NCI-H1417 treated with DMSO at 0.1 percent for 48 hours (cell line): ENCODE measurements around the gene HOMER1.

ENCODE experiments used
- DNase-seq: peaks from one replicate; lab custom pipeline; 2025; lab: John Stamatoyannopoulos, UW

HOMER1 gene

DNA sequence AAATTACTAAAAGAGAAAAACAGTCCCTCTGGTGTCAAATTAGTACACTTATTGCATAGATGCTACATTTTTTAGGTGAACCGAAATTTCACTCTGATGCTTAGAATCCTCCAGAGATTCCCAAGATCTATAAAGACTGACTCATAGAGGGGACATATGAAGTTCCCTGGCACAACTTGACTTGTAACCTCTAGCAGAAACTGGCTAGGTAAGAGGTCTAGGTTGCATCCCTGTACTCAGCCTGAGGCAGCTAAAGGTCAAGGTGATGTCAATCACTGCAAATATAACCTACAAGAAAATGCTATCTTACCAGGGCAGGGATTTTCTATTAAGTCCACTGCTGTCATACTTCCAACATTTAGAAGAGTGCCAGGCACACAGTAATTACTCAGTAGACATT lies 24.2 kb downstream of the HOMER1 start:
- no peak for DNase-seq

DNA sequence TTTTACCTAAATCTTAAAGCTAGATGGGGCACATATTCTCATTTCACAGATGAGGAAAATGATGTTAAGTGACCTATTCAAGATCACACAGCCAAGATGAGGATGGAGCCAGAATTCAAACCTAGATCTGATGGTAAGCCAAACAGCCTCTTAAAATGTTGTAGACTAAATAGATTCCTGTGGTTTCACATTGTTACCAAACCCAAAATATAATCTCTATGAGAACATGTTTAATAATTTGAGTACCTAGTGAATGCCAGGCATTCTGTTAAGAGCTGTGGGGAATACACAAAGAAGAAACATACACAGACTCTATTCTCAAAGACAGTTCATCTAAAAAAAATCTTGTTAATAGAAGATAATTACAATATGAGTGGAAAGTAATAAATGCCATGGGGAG lies 25.2 kb downstream of the HOMER1 start:
- DNase-seq, result no peak

DNA sequence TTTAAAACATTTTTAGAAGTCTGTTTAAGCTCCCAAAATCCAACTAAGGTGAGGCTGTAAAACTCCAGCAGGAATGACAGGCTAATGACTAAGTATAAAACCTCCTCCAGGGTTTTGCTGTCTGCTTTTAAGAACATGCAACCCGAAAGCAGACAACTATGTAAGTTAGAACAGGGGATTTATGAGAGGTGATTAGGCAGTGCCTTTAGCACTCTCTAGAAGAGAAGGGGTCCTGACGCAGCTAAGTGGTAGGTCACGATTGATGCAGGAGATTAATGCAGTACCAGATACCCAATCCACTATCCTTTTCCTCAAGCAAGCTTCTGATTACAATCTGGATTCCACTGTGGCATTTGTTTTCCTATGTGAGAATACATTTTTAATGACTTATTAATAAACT lies 25.9 kb downstream of the HOMER1 start:
- no peak for DNase-seq

DNA sequence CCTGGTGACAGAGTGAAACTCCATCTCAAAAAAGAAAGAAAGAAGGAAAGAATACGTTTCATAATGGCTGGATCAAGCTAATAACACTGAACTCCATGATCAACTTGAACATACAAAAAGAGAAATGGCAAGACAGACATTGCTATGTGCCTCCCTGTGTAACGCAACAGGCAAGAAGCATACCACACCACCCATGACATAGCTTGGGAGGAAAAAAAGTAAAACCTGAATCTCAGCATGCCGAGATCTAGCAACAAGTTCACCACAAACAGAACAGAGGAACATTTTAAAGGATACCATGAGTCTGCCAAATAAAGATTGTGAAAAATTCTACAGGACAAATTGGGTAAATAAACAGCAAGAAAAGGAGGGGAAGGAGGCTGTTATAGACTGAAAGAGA lies 26.7 kb downstream of the HOMER1 start:
- DNase-seq, result no peak

DNA sequence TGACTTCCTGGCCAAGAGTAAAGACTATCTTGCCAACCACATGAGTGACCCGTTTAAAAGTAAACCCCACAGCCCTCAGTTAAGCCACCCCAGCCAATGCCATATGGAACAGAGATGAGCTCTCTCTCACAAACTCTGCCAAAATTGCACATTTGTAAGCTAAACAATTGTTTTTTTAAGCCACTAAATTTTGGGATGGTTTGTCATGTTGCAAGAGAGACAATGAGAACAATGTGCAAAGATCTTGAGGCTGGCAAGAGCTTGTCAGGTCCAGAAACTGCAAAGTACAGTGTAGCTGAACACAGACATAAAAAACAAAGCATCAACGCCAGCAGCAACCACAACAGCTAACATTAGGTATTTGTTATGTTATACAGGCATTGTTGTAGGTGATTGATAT lies 27.8 kb downstream of the HOMER1 start:
- DNase-seq, result no peak

DNA sequence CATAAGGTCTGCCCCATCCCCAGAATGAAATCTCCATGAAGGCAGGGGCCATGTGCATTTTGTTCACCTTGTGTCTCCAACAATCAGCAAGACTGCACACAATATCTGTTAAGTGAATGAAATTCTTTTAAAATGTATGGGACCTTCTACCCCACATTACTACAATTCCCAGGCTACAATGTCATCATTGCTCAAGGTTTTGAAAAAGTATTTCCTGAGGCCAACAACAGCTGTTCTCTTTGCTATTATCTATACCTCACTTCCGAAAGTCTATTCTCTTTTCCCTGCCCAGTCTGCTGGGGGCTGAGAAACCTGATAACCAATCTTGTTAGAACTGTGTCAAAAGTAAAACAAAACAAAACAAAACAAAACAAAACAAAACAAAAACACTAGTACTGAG lies 29.2 kb downstream of the HOMER1 start:
- DNase-seq, result no peak

DNA sequence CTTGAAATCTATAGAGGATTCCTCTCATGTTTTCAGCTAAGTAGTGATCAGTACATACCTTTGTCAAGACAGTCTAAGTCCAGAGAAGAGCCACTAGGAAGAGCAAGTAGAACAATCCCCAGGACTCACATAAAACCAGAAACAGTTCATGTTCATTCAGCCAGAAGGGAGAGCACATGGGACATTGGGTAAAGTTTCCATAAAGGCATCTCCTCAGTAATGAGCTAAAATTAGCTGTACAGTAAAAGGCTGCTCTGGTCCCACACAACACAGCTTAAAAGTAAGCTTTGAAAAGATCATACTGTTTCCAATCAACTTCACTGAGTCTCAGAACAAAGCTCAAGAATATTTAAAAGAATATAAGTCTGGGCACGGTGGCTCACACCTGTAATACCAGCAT lies 32.4 kb downstream of the HOMER1 start:
- no peak for DNase-seq

DNA sequence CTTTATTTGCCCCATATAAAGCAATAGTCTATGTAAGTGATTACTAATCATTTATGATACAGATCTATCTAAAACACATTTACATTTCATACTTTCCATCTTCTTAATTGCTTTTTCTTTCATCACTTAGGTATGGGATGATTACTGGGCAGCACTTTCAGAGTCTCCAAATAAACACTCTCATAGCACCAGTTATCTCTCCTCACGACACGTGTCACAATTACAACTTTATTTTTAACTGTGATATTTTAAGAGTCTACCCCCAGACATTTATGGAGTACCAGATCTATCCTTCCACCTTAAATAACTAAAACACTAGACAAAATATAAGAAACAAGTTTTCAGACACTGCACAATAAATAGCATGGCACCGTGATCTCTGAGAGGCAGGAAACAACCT lies 32.9 kb downstream of the HOMER1 start:
- no peak for DNase-seq

DNA sequence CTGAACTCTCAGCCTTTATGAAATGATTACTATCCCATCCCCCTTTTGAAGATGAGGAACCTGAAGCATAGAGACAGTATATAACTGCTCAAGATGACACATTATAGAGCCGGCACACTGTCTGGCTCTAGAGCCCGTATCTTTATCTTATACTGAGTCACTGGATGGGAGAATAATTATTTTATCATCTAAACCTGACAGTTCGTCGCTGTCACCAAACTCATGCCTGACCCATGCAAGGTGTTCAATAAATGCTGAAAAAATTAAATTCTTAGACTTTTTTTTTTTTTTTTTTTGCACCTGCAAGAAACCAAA lies 38.8 kb downstream of the HOMER1 start:
- no peak for DNase-seq

DNA sequence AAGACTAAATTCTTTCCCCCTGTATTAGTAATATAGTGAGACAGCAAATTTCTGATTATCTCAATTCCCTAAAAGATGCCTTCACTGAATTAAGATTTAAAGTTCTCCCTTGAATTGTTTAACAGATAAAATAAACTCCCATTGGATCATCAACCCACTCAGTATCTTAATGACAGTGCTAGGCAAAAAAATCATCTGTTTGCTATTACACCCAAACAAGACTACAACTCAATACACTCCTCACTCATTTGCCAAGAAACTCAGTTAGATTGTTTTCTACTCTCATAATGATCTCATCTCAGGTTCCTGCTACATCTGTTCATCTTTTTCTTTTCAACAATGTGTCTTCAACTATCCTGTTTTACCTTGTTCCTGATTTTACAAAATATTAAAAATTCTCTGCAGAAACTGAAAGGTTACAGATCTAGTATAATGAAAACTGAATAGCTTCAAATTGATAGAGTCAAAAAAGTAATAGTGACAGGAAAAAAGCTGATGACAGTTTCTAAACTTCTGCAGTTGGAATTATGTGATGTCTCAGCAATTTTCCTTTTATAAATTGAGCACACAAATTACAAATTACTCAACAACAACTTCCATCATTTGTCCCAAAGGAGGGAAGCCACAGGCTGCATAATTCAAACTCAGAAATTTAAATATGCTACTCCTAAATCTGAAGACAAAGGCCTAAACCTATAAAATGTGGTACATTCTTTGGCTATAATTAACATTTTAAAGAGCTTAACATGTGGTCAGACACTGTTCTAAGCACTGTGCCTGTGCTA lies 39.4 kb downstream of the HOMER1 start:
- no peak for DNase-seq

DNA sequence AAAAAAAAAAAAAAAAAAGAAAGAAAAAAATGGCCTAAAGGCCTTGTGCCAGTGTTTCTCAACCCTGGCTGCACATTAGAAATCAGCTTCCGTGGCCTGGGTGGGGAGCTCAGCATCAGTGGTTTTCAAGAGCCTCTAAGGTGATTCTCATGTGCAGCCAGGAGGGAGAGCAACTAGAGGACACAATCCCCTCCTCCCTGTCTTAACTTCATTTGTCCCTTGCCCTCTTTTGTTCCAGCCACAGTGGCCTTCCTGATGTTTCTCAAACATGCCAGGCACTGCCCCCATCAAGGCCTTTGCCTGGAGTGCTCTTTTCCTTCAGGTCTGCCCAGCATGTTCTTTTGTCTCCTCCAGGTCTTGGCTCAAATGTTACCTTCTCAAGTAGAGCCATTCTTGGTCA lies 42.4 kb downstream of the HOMER1 start:
- no peak for DNase-seq

DNA sequence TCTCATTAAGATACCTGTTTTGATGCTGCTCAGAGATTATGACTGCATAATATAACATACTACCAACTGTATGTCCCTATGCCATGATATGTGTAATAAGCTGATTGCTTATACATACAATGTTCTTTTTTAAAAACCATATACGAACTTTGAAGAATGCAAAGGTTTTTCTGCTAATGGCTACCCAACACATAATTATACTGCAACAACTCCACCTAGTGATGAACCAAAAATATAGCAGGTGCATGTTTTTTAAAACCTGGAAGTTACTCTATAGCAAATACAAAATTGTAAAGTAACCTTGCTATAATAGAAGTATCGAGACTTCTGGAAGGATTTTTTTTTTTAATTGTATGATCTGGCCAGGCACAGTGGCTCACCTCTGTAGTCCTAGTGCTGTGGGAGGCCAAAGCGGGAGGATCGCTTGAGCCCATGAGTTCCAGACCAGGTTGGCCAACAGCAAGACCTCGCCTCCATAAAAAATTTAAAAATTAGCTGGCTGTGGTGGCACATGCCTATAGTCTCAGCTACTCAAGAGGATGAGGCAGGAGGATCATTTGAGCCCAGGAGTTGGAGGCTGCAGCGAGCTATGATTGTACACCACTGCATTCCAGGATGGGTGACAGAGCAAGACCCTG lies 49.1 kb downstream of the HOMER1 start:
- DNase-seq, result peak; percentile 6

DNA sequence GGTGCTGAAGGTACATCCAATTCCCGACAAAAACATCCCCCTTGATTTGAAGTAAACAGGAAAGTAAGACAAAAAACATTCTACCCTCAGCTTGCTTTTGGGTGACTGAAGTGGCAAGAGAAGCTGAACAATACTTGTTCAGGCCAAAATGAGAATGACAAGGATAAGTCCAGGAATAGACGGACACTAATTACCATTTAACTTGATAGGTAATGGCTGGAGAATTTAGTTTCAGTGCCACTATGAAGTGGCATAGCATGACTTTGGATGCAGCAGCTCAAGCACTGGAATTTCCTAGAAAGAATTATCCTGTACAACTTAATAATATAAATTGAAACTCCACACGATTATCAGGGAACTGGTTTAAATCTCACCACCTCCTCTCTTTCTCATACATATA lies 49.7 kb downstream of the HOMER1 start:
- DNase-seq, result no peak

DNA sequence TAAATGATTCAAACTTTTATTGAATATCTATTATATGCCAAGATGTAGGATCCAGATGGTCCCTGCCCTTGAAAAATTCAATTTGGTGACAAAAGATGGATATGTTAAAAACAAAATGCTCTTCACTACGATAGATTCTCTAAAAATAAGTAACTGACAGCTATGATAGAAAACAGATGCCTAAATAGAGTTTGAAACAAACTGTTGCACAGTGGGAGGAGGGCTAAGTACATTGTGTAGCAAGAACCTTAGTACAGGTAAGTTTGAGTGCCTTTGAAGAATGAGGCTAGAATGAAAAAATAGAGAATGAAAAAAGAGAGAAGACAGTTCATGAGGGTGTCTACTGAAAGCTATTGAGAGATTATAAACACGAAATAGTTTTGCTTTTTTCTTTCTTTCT lies 54.3 kb downstream of the HOMER1 start:
- no peak for DNase-seq

DNA sequence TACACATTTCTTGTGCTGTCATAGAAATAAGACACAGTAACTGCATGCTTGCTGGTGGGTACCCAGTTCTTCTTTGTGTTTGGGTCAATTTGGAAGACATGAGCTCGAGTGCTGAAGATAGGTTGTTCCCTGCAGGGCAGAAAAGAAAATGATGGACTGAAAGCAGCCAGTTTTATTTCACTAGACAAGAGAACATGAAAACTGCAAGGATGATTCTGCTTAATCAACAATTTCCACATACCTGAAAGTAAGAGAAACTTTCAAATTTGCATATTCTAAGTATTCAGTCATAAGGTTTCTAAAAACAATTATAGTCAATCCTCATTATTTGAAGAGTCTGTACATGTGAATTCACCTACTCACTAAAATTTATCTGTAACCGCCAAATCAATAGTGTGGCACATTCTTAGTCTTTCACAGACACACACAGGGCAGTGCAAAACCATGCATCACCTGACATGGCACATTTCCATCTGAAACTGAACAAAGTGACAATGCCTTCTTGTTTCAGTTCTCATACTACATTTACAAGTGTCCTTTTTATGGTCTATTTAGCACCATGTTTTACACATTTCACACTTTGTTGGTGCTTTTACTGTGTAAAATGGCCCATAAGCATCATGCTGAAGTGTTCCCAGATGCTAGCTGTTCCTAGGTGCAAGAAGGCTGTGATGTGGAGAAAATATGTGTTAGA lies 56.9 kb downstream of the HOMER1 start:
- DNase-seq, result no peak

DNA sequence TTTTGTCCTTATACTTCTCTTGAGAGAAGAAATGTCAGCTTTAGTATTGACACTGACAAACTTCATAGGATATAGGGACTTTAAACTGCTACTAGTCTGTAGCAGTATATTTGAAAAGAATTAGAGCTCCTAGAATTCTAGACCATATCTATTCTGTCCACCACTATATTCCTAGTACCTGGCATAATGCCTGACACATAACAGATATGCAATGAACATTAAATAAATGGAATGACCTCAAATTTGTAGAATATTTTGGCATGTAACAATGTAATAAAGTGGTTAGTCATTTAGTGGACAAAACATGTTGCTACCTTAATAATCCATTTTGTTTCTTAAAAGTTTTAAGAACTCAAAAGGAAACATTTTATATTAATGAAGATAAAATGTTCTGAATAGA lies 57.5 kb downstream of the HOMER1 start:
- DNase-seq, result no peak

DNA sequence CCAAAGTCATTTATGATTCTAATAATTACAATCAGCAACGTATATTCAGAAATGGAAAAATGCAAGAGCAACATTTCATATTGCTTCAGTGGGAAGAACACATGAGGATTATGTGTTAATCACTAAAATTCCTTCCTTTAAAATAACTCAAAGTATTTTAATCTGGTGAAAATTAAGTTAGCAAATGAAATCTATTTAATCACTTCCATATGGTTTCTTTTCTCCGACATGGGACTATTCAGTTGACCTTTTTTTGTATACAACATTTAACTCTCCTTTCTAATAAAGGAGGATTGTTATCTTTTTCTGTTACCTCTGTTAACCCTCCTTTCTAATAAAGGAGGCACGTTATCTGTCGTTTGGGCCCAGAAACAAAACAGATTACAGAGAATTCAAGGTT lies 59.9 kb downstream of the HOMER1 start:
- DNase-seq, result no peak

DNA sequence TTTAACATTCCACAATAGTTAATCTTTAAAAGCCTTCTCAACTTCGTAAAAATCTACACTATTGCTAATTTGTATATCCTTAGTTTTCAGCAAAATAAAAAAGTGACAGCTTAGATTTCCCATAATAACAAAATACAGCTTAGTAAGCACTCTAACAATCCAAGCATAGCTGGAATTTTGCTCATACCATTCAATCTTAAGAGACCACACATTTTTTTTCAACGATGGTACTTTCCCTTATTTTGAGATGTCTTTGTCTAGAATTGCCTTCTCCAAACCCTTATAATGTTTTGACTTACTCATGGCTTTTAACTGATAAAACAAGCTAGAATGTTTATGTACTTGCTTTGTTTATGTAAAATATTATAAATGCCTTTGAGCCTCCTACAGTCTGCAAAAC lies 65.6 kb downstream of the HOMER1 start:
- no peak for DNase-seq

DNA sequence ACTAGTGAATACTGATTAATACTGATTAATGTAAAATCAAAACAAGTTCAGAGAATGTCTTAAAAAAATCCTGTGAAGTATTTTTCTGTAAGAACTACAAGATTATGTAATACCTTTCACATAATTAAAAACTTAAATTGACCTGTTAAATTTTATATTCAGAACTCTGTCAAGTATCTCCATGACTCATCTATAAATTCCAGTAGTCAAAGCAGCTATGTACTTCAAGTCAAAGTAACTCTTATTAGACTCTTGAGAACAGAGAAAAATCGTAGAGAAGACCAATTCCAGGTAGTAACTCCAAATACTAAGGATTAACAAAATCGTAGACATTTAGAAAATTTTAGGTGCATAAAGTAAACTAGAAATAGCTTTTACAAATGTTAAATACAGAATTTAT lies 77.1 kb downstream of the HOMER1 start:
- no peak for DNase-seq

DNA sequence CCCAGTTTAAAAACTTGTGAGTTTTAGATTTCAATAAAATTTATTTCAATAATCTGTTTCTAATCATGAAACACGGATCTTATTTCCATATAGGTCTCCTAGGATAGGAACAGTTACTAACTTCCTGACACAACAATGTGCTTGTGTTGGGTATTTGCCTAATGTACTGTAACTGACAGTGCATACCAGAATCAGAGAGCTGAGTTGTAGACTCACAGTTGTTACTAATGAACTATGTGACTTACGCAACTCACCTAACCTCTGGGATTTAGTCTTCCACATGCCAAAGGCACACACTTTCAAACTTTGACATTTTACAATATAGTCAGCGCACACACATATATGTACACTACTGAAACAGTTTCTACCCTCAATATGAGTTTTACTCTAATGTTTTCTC lies 77.7 kb downstream of the HOMER1 start:
- no peak for DNase-seq

DNA sequence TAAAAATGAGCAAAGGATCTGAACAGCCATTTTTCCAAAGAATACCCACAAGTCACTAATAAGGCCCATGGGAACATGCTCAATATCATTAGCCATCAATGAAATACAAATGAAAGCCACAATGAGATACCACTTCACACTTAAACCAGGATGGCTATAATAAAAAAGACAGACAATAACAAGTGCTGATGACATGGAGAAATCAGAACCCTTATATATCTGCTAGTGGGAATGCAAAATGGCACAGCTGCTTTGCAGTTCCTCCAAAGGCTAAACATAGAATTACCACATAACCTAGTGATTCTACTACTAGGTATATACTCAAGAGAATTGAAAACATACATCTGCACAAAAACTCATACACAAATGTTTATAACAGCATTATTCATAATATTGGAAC lies 83.7 kb downstream of the HOMER1 start:
- DNase-seq, result no peak

DNA sequence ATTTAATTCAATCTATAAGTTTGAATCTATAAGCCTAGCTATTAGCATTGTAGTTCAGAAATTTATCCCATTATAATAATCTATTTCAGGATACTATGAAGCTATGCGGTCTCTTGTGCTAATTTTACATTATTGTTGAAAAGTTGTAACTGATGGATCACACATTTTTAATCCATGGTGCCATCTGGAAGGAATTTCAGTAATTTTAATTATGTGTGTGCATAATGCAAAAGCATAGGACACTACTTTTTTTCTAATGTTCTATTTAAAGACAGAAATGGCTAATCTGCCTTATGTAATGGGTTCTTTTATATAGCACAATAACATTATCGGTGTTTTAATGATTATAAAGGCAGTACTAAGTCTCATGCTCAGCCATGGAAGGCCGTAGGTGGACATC lies 90.6 kb downstream of the HOMER1 start:
- no peak for DNase-seq

DNA sequence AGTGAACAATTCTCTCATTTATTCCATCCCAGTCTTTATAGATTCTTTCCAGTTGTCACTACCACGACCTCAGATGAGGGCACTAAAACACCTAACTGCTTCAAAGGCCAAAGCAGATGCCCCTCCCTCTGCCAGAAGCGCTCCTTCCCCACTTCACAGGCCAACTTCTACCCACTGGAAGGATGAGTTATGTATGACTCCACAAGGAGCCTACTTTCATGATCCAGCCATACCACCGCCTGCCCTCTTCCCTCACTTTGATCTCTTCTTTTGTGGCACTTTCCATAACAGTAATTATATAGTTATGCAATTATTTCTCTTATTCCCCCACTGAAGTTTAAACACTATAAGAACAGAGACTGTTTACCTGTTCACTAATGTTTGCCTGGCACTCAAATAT lies 93.7 kb downstream of the HOMER1 start:
- DNase-seq, result no peak

DNA sequence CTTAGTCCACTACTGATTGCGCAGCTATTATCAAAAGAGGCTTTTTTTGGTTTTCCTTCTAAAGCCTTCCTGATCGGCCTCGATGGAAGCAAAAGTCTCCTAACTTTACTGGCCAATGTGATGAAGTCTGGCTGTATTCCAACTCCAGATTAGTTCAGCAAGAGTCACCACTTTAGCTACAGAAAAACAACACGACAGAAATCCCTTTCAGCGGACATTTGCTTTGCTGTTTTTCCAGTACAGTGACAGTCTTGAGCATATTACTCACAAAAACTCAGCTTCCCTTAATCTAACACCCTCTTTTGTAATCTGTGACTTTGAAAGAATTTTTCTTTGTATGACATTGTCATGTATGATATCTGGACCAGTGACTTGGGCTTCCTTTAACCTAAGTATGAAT lies 95.7 kb downstream of the HOMER1 start:
- DNase-seq, result no peak
